Immature natural killer cell (primary cell): Measurements from ENCODE around the gene ACSBG1. TPM values are rescaled to one million over a fixed set of nuclear protein-coding genes. Genes with fewer than 3 reads are reported as not detected.
"Not testable (repeated sequence)": the region's sequence is repeated elsewhere in the genome, so short reads cannot be mapped to it uniquely, and the experiment has no call there.

ENCODE experiments used
- DNase-seq, 3 donors: peaks; one replicate each; pipeline ENCODE4 v3.0.0; 2022; ENCODE audit warnings: mixed read lengths in 1 of 3
- H3K27ac Mint-ChIP-seq, 6 donors: one replicate each; pipeline ENCODE4 v1.8.0; 2020; ENCODE audit warnings: mixed read lengths in 6 of 6, mild to moderate bottlenecking in 5 of 6, inconsistent platforms in 4 of 6, moderate library complexity in 3 of 6
- H3K27me3 Mint-ChIP-seq, 3 donors: one replicate each; pipeline ENCODE4 v1.8.0; 2020 to 2021; ENCODE audit warnings: low read depth in 3 of 3, mild to moderate bottlenecking in 3 of 3, mixed read lengths in 3 of 3, moderate library complexity in 3 of 3, inconsistent platforms in 1 of 3
- H3K36me3 Mint-ChIP-seq, 3 donors: one replicate each; pipeline ENCODE4 v1.8.0; 2020; ENCODE audit warnings: mixed read lengths in 3 of 3, inconsistent platforms in 2 of 3, mild to moderate bottlenecking in 2 of 3
- H3K4me1 Mint-ChIP-seq, 2 donors: one replicate each; pipeline ENCODE4 v1.8.0; 2020; ENCODE audit warnings: inconsistent platforms in 2 of 2, mild to moderate bottlenecking in 2 of 2, mixed read lengths in 2 of 2, moderate library complexity in 1 of 2
- H3K4me3 Mint-ChIP-seq, 5 donors: one replicate each; pipeline ENCODE4 v1.8.0; 2020; ENCODE audit warnings: mild to moderate bottlenecking in 5 of 5, mixed read lengths in 5 of 5, inconsistent platforms in 3 of 5, moderate library complexity in 3 of 5
- H3K9me3 Mint-ChIP-seq, 6 donors: one replicate each; pipeline ENCODE4 v1.8.0; 2020; ENCODE audit warnings: mild to moderate bottlenecking in 6 of 6, mixed read lengths in 6 of 6, inconsistent platforms in 4 of 6, moderate library complexity in 3 of 6
- polyA plus RNA-seq, 3 donors: library from polyadenylated mRNA; unstranded; fragments of 300-500 nt; fragmentation: Illumina TruSeq; gene quantifications; one replicate each; pipeline ENCODE4 v1.2.3, GENCODE V29; 2021

The ACSBG1 gene
- polyA plus RNA-seq, 3 donors from 2014 or later = 0.07 TPM; not detected in 2

DNA sequence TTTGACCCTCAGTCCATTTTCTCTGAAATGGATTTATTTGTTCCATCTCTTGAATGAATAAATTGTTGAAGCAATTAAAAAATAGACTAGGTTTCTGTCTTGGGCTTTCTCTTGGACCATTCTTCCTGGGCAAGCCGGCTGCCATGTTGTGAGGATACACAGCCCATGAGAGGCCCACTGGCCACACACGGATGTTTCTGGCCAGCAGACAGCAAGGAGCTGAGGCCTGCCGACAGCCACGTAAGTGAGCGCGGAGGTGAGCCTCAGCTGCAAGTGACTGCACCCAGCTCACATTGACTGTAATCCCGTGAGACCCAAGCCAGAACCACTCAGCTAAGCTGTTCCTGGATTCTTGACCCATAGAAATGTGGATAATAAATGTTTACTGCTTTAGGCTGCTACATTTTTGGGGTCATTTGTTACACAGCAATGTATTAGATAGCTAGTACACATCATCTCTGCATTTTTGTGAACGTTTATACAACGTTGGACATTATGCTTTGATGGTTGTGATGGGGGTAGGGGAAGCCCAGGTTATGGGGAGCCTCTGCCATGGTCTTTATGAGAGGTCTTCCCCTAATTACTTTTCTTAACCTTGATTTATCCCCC is 62.4 kb downstream of the ACSBG1 start:
- Mint-ChIP-seq H3K4me1 (peaks cover 20 to 26% of the 10 kb centered on the region in 2 donors), H3K27ac (no peak overlapping the region), H3K27me3 (peaks cover 0 to 8% (median 3%) of the 10 kb centered on the region in 3 donors), H3K4me3 (no peak overlapping the region), H3K36me3 (peaks cover 26 to 52% (median 45%) of the 10 kb centered on the region in 3 donors), H3K9me3 (no peaks in the 10 kb centered on the region)
- no peak for DNase-seq

DNA sequence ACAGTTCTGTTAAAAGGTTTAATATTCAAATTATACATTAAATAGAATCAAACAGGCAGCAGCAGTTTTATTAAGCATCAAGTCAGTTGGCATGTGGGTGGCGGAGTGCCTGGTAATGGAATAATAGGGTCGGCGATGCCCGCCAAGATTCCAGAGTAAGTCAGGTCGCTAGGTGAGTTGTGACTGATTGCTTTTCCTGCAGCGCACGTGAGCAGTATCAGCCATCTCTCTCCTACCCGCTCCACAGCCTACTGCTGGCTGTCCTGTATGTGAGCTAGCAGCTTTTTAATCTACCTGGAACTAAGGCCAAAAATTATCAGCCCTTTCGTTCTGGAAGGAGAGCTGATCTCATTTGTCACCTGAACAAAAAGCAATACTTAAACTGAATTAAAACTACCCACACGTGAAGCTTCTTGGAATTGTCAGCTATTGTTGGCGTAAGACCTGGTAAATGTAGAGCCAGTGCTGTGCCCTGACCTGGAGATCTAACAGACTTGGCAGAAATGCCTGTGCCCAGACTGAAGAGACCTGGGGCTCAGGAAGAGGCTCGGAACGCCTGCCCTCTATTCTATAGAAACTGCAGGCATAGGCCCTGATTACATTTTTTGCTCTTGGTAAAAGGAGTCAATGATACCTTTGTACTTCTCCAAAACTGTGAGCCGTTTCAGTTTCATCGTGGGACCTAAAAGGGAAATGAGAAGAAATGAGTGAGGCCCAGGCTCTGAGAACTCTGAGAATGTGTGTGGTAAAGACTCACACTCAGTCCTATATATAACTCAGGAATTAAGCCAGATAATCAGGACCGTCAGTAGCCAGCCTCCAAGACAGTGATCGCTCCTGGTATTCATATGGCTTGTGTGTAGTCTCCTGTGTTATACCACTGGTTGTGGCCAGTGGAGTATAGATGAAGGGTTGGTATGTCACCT is 63.3 kb downstream of the ACSBG1 start:
- H3K4me3 Mint-ChIP-seq = no peak overlapping the region
- no peaks in the 10 kb centered on the region for H3K9me3 Mint-ChIP-seq
- H3K27me3 Mint-ChIP-seq = peaks cover 0 to 8% (median 3%) of the 10 kb centered on the region in 3 donors
- H3K36me3 Mint-ChIP-seq = peaks cover 29 to 56% (median 45%) of the 10 kb centered on the region in 3 donors
- DNase-seq = no peak
- H3K4me1 Mint-ChIP-seq = peaks cover 20 to 26% of the 10 kb centered on the region in 2 donors
- H3K27ac Mint-ChIP-seq = no peak overlapping the region

DNA sequence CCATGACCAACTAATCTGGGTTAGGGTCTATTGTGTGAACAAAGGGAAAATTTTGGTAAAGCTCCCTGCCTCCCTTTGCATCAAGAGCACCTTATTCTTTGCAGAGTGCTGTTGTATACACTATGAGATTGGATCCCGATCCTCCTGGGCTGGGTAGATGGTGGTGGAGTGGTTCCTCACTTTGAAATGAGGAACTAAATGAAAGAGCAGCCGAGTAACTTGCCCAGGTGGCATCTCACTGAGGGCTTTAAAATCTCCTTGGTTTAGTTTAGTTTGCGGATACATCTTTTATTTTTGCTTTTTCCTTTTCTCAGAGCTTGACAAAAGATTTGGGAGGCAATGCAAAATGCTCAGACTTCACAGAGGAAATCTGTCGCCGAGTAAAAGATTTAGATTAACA is 65.8 kb downstream of the ACSBG1 start:
- DNase-seq = no peak
- peak overlapping the region in 1 of 6 donors; percentile 1 for H3K27ac Mint-ChIP-seq

DNA sequence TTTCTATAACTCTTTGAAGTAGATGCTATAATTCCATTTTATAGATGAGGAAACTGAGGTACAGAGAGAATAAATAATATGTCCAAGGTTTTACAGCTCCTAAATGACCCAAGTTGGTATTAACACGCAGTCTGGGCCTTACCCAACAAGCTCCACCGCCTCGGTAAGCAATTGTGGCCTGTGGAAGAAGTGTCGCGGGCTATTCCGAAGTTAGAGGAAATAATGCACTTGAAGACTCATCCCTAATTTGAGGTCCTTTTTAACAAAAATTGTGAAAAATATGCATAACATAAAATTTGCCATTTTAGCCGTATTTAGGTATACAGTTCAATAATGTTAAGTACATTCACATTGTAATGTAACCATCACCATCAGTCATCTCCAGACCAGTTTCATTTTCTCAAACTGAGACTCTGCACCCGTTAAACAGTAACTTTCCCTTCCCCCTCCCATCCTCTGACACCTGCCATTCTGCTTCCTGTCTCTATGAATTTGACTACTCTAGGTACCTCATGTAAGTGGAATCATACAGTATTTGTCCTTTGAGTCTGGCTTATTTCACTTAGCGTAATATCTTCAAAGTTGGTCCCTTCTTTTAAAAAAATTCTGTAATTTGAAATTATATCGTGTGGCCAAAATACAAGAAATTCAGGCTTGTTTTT is 67.0 kb downstream of the ACSBG1 start:
- Mint-ChIP-seq H3K9me3 (no peaks in the 10 kb centered on the region), H3K27me3 (peaks cover 0 to 2% (median under 1%) of the 10 kb centered on the region in 3 donors), H3K36me3 (peaks cover 46 to 67% (median 48%) of the 10 kb centered on the region in 3 donors), H3K4me3 (peak overlapping the region in 1 of 5 donors; percentile 63), H3K4me1 (peaks cover 3 to 7% of the 10 kb centered on the region in 2 donors), H3K27ac (peak overlapping the region in 2 of 6 donors; percentile 40 to 70)
- DNase-seq = peak in 1 of 3 donors; percentile 20

More for the DNA sequence above, 65.8 kb downstream of the ACSBG1 start:
- H3K27me3 Mint-ChIP-seq = peaks cover 0 to 2% (median 2%) of the 10 kb centered on the region in 3 donors
- no peak overlapping the region for H3K4me3 Mint-ChIP-seq
- peaks cover 6 to 9% of the 10 kb centered on the region in 2 donors for H3K4me1 Mint-ChIP-seq
- H3K36me3 Mint-ChIP-seq = peaks cover 44 to 67% (median 52%) of the 10 kb centered on the region in 3 donors
- no peaks in the 10 kb centered on the region for H3K9me3 Mint-ChIP-seq

DNA sequence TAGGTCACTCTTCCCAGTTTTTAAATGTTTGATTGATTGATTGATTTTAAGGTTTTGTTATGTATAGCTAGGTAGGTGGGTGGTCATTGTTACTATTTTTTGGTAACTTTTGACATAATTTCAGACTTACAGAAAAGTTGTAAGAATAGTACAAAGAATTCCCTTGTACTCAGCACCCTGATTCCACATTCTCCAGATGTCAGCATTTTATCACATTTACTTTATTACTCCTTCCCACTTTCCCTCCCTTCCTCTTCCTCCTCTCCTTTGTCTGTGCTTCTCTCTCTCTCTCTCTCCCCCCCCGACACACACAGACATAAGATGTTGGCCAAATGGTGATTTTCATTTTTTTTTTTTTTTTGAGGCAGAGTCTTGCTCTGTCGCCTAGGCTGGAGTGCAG is 70.4 kb downstream of the ACSBG1 start:
- Mint-ChIP-seq H3K27me3 (peaks cover 0 to 2% (median 0%) of the 10 kb centered on the region in 3 donors), H3K4me1 (peaks cover 3 to 7% of the 10 kb centered on the region in 2 donors), H3K4me3 (no peak overlapping the region), H3K27ac (no peak overlapping the region), H3K9me3 (no peaks in the 10 kb centered on the region), H3K36me3 (peaks cover 37 to 55% (median 40%) of the 10 kb centered on the region in 3 donors)
- no peak for DNase-seq

DNA sequence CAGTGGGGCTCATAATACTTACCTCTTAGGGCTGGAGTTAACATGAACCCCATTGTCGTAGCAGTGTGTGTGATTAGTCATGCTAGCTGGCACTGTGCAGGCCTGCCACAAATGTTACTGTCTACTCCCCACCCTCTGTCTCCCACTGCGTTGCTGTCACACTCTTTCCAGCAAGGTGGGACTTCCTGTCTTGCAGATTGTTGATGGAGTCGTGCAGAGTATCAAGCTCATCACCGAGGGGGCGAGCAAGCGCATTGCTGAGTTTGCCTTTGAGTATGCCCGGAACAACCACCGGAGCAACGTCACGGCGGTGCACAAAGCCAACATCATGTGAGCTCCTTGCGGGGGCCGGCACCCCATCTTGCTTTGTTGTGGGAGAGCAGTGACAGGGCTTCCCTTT is 72.3 kb downstream of the ACSBG1 start:
- DNase-seq = no peak

DNA sequence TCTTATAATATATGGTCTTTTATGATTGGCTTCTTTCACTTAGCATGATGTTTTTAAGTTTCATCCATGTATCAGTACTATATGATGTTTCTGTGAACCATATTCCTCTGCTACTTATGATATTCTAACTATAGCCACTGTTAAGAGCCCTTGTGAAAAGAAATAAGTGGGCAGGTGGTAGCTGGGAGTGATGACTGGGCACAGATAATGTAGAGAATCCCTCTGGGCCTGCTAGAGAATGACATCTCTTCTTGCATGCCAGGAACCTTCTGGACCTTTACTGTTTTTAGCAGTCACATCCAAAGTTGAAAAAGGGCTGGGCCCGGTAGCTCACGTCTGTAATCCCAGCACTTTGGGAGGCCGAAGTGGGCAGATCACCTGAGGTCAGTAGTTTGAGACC is 75.0 kb downstream of the ACSBG1 start:
- peaks cover 21 to 50% (median 24%) of the 10 kb centered on the region in 3 donors for H3K36me3 Mint-ChIP-seq
- H3K27ac Mint-ChIP-seq = no peak overlapping the region
- no peak overlapping the region for H3K4me3 Mint-ChIP-seq
- no peak for DNase-seq
- no peaks in the 10 kb centered on the region for H3K9me3 Mint-ChIP-seq
- H3K4me1 Mint-ChIP-seq = no peaks in the 10 kb centered on the region
- H3K27me3 Mint-ChIP-seq = peaks cover 0 to 2% (median 0%) of the 10 kb centered on the region in 3 donors

More for the DNA sequence above, 72.3 kb downstream of the ACSBG1 start:
- H3K9me3 Mint-ChIP-seq = no peaks in the 10 kb centered on the region
- H3K27ac Mint-ChIP-seq = no peak overlapping the region
- peaks cover 25 to 50% (median 27%) of the 10 kb centered on the region in 3 donors for H3K36me3 Mint-ChIP-seq
- H3K4me1 Mint-ChIP-seq = no peaks in the 10 kb centered on the region
- H3K4me3 Mint-ChIP-seq = no peak overlapping the region
- peaks cover 0 to 2% (median 0%) of the 10 kb centered on the region in 3 donors for H3K27me3 Mint-ChIP-seq

DNA sequence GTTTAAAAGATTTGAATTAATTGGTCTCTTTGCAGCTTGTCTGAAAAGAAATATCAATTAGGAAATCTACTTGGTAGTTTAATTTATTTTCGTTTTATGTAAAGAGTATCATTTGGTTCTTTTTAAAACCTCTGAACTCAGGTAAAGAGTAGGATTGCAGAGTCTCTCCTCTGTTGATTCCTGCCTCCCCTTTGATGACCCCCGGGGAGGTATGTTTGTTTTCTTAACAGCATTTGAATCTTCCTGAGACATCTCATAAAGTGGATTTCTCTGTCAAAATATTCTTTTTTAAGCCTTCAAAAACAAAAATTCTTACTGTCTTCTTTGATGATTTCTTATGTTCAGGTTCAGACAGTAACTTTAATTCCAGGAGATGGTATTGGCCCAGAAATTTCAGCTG is 77.2 kb downstream of the ACSBG1 start:
- H3K4me3 Mint-ChIP-seq = no peak overlapping the region
- no peaks in the 10 kb centered on the region for H3K4me1 Mint-ChIP-seq
- H3K9me3 Mint-ChIP-seq = no peaks in the 10 kb centered on the region
- peaks cover 11 to 35% (median 18%) of the 10 kb centered on the region in 3 donors for H3K36me3 Mint-ChIP-seq
- no peak for DNase-seq
- H3K27ac Mint-ChIP-seq = no peak overlapping the region
- no peaks in the 10 kb centered on the region for H3K27me3 Mint-ChIP-seq

DNA sequence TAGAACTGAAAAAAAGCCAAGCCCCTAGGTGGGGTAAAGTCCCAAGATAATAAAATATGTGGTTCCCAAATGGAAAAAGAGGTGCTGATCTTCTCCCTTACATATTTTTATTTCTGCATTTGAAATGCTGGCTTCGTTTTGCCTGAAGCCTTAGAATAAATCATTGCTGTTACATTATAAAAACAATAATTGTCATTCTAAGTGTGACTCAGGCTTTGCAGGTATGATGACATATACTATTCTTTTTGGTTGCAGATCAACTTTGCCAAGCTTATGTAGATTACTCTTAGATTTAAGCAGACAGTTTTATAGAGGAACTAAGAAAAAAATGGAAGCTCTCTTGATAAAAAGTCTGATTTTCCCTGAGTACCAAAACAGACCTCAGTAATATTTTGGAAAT is 77.7 kb downstream of the ACSBG1 start:
- no peak for DNase-seq
- no peaks in the 10 kb centered on the region for H3K4me1 Mint-ChIP-seq
- H3K27ac Mint-ChIP-seq = no peak overlapping the region
- H3K27me3 Mint-ChIP-seq = no peaks in the 10 kb centered on the region
- H3K9me3 Mint-ChIP-seq = no peaks in the 10 kb centered on the region
- H3K4me3 Mint-ChIP-seq = no peak overlapping the region
- peaks cover 6 to 30% (median 13%) of the 10 kb centered on the region in 3 donors for H3K36me3 Mint-ChIP-seq

DNA sequence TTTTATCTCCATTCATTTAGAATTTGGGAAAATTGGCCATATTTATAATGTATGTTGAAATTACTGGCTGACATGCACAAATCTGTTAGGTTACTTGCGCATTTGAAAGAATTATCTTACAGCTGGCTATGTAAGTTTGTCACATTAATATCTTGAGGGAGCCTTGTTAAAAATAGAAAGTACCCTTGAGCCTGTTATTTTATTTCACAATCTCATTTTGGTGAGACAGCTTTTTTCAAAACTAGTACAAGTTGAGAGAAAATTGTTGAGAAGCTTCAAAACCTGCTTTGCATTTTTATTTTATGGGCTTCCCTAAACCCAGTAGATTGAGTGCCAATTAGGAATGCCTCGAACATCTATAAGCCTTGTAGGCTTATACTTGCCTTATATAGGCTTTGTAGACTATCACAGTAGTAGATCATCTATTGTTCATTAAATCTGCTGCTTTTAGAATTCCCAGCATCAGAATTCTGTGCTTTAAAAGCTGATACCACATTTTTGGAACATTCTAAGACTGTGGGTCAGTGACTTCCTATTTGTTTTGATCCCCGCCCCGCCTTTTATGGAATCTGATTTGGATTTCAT is 78.9 kb downstream of the ACSBG1 start:
- Mint-ChIP-seq H3K9me3 (no peaks in the 10 kb centered on the region), H3K4me1 (peaks cover 4 to 7% of the 10 kb centered on the region in 2 donors), H3K27me3 (peaks cover 0 to 1% (median 0%) of the 10 kb centered on the region in 3 donors), H3K36me3 (peaks cover 5 to 24% (median 12%) of the 10 kb centered on the region in 3 donors), H3K27ac (no peak overlapping the region), H3K4me3 (no peak overlapping the region)
- DNase-seq = no peak

DNA sequence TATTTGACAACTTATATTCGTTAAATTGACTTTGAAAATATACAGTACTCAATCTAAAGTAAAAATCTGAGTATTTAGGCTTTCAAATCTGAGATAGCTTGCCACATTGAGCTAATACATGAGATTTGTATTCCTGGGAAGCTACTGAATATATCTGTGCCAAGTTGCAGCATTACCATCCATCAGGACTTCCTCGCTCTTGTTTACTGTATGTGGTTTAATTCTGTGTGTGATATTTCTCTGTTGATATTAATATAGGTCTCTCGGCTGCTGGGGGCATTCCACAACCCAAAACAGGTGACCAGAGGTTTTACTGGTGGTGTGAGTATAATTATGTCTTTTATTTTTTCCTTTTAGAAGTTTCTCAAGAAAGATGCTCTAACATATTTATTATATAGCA is 79.4 kb downstream of the ACSBG1 start:
- Mint-ChIP-seq H3K27me3 (peaks cover 0 to 1% (median 0%) of the 10 kb centered on the region in 3 donors), H3K9me3 (no peaks in the 10 kb centered on the region), H3K4me1 (peaks cover 9 to 12% of the 10 kb centered on the region in 2 donors), H3K4me3 (no peak overlapping the region), H3K27ac (no peak overlapping the region), H3K36me3 (peaks cover 5 to 24% (median 12%) of the 10 kb centered on the region in 3 donors)
- DNase-seq = no peak

DNA sequence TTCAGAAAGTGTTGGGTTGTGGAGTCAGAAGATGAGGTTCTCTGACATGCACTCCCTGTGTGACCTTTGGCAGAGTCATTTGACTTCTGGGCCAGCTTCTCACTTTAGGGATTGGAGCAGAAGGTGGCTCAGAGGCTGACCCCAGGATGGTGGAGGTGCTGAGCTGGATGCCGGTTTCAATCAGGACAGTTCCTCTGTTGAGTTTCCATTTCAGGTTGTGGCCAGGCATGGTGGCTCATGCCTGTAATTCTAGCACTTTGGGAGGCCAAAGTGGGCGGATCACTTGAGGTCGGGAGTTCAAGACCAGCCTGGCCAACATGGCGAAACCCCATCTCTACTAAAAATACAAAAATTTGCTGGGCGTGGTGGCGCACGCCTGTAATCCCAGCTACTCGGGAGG is 83.3 kb downstream of the ACSBG1 start:
- not testable (repeated sequence) for H3K36me3 Mint-ChIP-seq, DNase-seq
- peaks cover 23 to 37% of the 10 kb centered on the region in 2 donors for H3K4me1 Mint-ChIP-seq

More for the DNA sequence above, 83.3 kb downstream of the ACSBG1 start:
- Mint-ChIP-seq H3K4me3 (peak overlapping the region in 4 of 5 donors; percentile 86 to 89 (median 88)), H3K27ac (peak overlapping the region in 3 of 6 donors; percentile 62 to 85 (median 79))
- H3K9me3 Mint-ChIP-seq, H3K27me3 Mint-ChIP-seq: not testable (repeated sequence)
